Measurements from ENCODE around the gene MIB2.

GRCh38 chr1:1618396-1619068, 3.2 kb downstream of the MIB2 start:
- TF ChIP-seq EP300 (IDR thresholded peaks at IDR 0.05), result no peak
- TF ChIP-seq, protein P1, sequence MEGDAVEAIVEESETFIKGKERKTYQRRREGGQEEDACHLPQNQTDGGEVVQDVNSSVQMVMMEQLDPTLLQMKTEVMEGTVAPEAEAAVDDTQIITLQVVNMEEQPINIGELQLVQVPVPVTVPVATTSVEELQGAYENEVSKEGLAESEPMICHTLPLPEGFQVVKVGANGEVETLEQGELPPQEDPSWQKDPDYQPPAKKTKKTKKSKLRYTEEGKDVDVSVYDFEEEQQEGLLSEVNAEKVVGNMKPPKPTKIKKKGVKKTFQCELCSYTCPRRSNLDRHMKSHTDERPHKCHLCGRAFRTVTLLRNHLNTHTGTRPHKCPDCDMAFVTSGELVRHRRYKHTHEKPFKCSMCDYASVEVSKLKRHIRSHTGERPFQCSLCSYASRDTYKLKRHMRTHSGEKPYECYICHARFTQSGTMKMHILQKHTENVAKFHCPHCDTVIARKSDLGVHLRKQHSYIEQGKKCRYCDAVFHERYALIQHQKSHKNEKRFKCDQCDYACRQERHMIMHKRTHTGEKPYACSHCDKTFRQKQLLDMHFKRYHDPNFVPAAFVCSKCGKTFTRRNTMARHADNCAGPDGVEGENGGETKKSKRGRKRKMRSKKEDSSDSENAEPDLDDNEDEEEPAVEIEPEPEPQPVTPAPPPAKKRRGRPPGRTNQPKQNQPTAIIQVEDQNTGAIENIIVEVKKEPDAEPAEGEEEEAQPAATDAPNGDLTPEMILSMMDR (IDR thresholded peaks at IDR 0.05), result no peak
- TF ChIP-seq POLR2A (IDR thresholded peaks at IDR 0.05; ENCODE audit: low read depth), result no peak
- TF ChIP-seq POLR2AphosphoS5 (IDR thresholded peaks at IDR 0.05), result no peak
